KMS-11 (cell line): ENCODE measurements around the gene PAQR4.
"Not testable (repeated sequence)": the region's sequence is repeated elsewhere in the genome, so short reads cannot be mapped to it uniquely, and the experiment has no call there.

ENCODE experiments used
- H2AFZ ChIP-seq: fragments of 200-600 bp; sonication (generic); 2 replicates; pipeline ENCODE4 v1.6.1; 2016; ENCODE audit warnings: antibody characterized with exemption, mixed run types, low read depth
- H3K27ac ChIP-seq: fragments of 200-600 bp; sonication (generic); 2 replicates; pipeline ENCODE4 v1.6.1; 2016; ENCODE audit warnings: mild to moderate bottlenecking, mixed run types
- H3K27me3 ChIP-seq: fragments of 200-600 bp; sonication (generic); 2 replicates; pipeline ENCODE4 v1.6.1; 2017; ENCODE audit warnings: mild to moderate bottlenecking, low read depth, mixed run types, moderate library complexity; ENCODE audit not compliant: insufficient read depth
- H3K36me3 ChIP-seq: fragments of 200-600 bp; sonication (generic); 2 replicates; pipeline ENCODE4 v1.6.1; 2017; ENCODE audit warnings: mild to moderate bottlenecking, mixed run types; ENCODE audit not compliant: insufficient read depth
- H3K4me1 ChIP-seq: fragments of 200-600 bp; sonication (generic); 2 replicates; pipeline ENCODE4 v1.6.1; 2016; ENCODE audit warnings: mild to moderate bottlenecking, low read depth, mixed run types; ENCODE audit not compliant: poor library complexity, severe bottlenecking
- H3K4me2 ChIP-seq: fragments of 200-600 bp; sonication (generic); 2 replicates; pipeline ENCODE4 v1.7.0; 2016; ENCODE audit warnings: mild to moderate bottlenecking, mixed run types
- H3K4me3 ChIP-seq: fragments of 200-600 bp; sonication (generic); IDR thresholded peaks from 2 replicates; pipeline ENCODE4 v1.6.1; 2017; ENCODE audit warnings: low read depth, low read length, mixed read lengths; ENCODE audit not compliant: insufficient read depth
- H3K79me2 ChIP-seq: fragments of 200-600 bp; sonication (generic); 2 replicates; pipeline ENCODE4 v1.6.1; 2016; ENCODE audit warnings: low read depth, mixed run types; ENCODE audit not compliant: insufficient read depth
- H3K9ac ChIP-seq: fragments of 200-600 bp; sonication (generic); 2 replicates; pipeline ENCODE4 v1.6.1; 2016; ENCODE audit warnings: mild to moderate bottlenecking, mixed run types
- H4K20me1 ChIP-seq: fragments of 200-600 bp; sonication (generic); 2 replicates; pipeline ENCODE4 v1.6.1; 2016; ENCODE audit warnings: mild to moderate bottlenecking, mixed run types; ENCODE audit not compliant: insufficient read depth
- CTCF ChIP-seq: fragments of 200-600 bp; sonication (generic); conservative IDR thresholded peaks from 2 replicates; pipeline ENCODE4 v1.6.1; 2017; ENCODE audit warnings: low read depth, mild to moderate bottlenecking, antibody characterized with exemption, low read length, moderate library complexity, mixed read lengths

PAQR4 gene

GRCh38 chr16:2929693-2930092 is 39.5 kb upstream of the PAQR4 start:
- H3K27me3 ChIP-seq, result no peaks in the 10 kb centered on the region
- H3K79me2 ChIP-seq, result no peaks in the 10 kb centered on the region
- H3K36me3 ChIP-seq, result no peaks in the 10 kb centered on the region
- H3K27ac ChIP-seq, result no peak overlapping the region
- TF ChIP-seq CTCF, result no peak
- H2AFZ ChIP-seq, result no peak overlapping the region
- H4K20me1 ChIP-seq, result no peaks in the 10 kb centered on the region
- no peak overlapping the region for H3K4me3 ChIP-seq
- peaks cover 14% of the 10 kb centered on the region for H3K4me1 ChIP-seq
- H3K9ac ChIP-seq, result no peak overlapping the region
- no peak overlapping the region for H3K4me2 ChIP-seq

GRCh38 chr16:2930236-2930635 is 38.9 kb upstream of the PAQR4 start:
- no peak overlapping the region for H2AFZ ChIP-seq
- no peaks in the 10 kb centered on the region for H4K20me1 ChIP-seq
- no peak overlapping the region for H3K27ac ChIP-seq
- no peaks in the 10 kb centered on the region for H3K36me3 ChIP-seq
- no peaks in the 10 kb centered on the region for H3K79me2 ChIP-seq
- no peaks in the 10 kb centered on the region for H3K27me3 ChIP-seq
- peaks cover 14% of the 10 kb centered on the region for H3K4me1 ChIP-seq
- no peak overlapping the region for H3K9ac ChIP-seq
- no peak overlapping the region for H3K4me3 ChIP-seq
- TF ChIP-seq CTCF, result no peak
- H3K4me2 ChIP-seq, result no peak overlapping the region

- not testable (repeated sequence) for H2AFZ ChIP-seq, H3K9ac ChIP-seq, H3K27me3 ChIP-seq, H3K36me3 ChIP-seq, H3K4me2 ChIP-seq, H3K27ac ChIP-seq, H4K20me1 ChIP-seq, H3K79me2 ChIP-seq, H3K4me3 ChIP-seq
- peaks cover 11% of the 10 kb centered on the region for H3K4me1 ChIP-seq
Observed at GRCh38 chr16:2931231-2931914, 37.8 kb upstream of the PAQR4 start.

- H3K27me3 ChIP-seq, result no peaks in the 10 kb centered on the region
- no peak for TF ChIP-seq CTCF
- H3K4me2 ChIP-seq, result no peak overlapping the region
- H4K20me1 ChIP-seq, result no peaks in the 10 kb centered on the region
- H3K36me3 ChIP-seq, result no peaks in the 10 kb centered on the region
- no peak overlapping the region for H3K9ac ChIP-seq
- H3K79me2 ChIP-seq, result no peaks in the 10 kb centered on the region
- H3K27ac ChIP-seq, result no peak overlapping the region
- H3K4me3 ChIP-seq, result no peak overlapping the region
- no peak overlapping the region for H2AFZ ChIP-seq
- no peaks in the 10 kb centered on the region for H3K4me1 ChIP-seq
Observed at GRCh38 chr16:2933136-2933535, 36.0 kb upstream of the PAQR4 start.

- H3K79me2 ChIP-seq, result no peaks in the 10 kb centered on the region
- no peak overlapping the region for H3K9ac ChIP-seq
- H3K4me1 ChIP-seq, result no peaks in the 10 kb centered on the region
- H3K4me2 ChIP-seq, result no peak overlapping the region
- H4K20me1 ChIP-seq, result no peaks in the 10 kb centered on the region
- H3K27ac ChIP-seq, result no peak overlapping the region
- no peaks in the 10 kb centered on the region for H3K36me3 ChIP-seq
- no peaks in the 10 kb centered on the region for H3K27me3 ChIP-seq
- H3K4me3 ChIP-seq, result no peak overlapping the region
- no peak for TF ChIP-seq CTCF
- no peak overlapping the region for H2AFZ ChIP-seq
Observed at GRCh38 chr16:2933701-2934100, 35.4 kb upstream of the PAQR4 start.
